ENCODE measurements around the gene EVI5.
"Not testable (repeated sequence)": the region's sequence is repeated elsewhere in the genome, so short reads cannot be mapped to it uniquely, and the experiment has no call there.

The EVI5 gene

DNA sequence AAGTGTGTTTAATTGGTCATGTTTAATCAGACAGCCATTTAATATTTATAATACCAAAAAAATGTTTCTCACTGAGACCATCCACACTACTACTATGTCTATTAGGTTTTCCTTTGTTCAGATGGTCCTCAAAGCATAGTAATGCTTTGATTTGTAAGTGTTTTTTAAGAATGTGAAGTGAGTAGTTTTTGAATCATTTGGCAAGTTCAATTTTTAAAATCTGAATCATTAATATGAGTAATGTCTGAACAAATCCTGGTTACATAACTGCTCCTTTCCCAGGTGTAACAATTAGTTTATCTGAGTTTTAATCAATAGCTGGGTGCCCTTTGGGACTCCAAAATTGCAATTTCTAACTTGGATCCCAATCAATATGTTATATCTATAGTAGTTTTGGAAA lies 23.5 kb upstream of the EVI5 start:
- H3K9me3 Mint-ChIP-seq = peaks cover 2% of the 10 kb centered on the region
- ATAC-seq (ENCODE audit: low read depth) (no peak), DNase-seq (ENCODE audit: low spot score in 2 of 2) (no peak)
- no peak overlapping the region for H3K4me3 Mint-ChIP-seq
- H3K4me1 Mint-ChIP-seq = peaks cover 4% of the 10 kb centered on the region
- H3K36me3 Mint-ChIP-seq = no peaks in the 10 kb centered on the region
- no peak overlapping the region for H3K27ac Mint-ChIP-seq
- H3K27me3 Mint-ChIP-seq = no peaks in the 10 kb centered on the region

DNA sequence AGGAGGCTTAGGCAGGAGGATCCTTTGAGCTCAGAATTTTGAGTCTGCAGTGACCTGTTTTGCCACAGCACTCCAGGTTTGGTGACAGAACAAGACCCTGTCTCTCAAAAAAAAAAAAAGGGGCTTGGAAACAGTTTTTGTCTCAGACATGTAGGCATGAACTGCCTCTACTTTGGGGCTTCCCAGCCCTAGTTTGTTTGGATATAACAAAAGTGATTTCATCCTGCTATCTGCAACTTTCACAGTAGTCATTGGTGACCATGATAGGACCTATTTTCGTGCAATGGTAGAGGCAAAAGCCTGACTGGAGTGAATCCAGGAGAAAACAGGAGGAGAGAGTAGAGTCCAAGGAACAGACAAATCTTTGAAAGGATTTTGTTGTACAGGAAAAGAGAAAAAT lies 20.3 kb upstream of the EVI5 start:
- H3K36me3 Mint-ChIP-seq = no peaks in the 10 kb centered on the region
- peaks cover 6% of the 10 kb centered on the region for H3K4me1 Mint-ChIP-seq
- no peaks in the 10 kb centered on the region for H3K27me3 Mint-ChIP-seq
- no peak overlapping the region for H3K27ac Mint-ChIP-seq
- ATAC-seq (ENCODE audit: low read depth) (no peak), DNase-seq (ENCODE audit: low spot score in 2 of 2) (no peak)
- no peak overlapping the region for H3K4me3 Mint-ChIP-seq
- H3K9me3 Mint-ChIP-seq = peaks cover 2% of the 10 kb centered on the region

DNA sequence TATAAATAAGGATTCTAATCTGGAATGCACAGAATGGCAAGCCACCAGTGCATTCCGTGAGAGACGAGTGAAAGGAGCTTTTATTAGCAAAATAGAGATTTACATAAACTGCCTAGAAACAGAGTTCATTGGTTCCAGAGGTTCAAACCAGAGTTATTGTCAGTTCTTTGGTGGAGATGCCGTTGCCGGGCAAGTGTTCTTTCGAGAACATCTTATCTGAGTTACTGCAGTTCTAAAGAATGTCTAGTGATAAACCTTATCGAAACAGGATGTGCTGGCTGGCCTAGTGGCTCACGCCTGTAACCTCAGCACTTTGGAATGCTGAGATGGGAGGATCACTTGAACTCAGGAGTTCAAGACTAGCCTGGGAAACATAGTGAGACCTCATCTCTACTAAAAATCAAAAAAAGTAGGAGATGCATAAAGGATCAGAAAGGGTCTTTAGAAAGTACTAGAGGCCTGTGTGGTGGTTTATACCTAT lies 19.9 kb upstream of the EVI5 start:
- no peak overlapping the region for H3K27ac Mint-ChIP-seq
- peaks cover 2% of the 10 kb centered on the region for H3K9me3 Mint-ChIP-seq
- peak in 1 of 2 donors; percentile 20 for DNase-seq (ENCODE audit: low spot score in 2 of 2)
- H3K36me3 Mint-ChIP-seq = no peaks in the 10 kb centered on the region
- no peak overlapping the region for H3K4me3 Mint-ChIP-seq
- ATAC-seq (ENCODE audit: low read depth) = peak; percentile 97
- H3K27me3 Mint-ChIP-seq = no peaks in the 10 kb centered on the region
- H3K4me1 Mint-ChIP-seq = peaks cover 6% of the 10 kb centered on the region

DNA sequence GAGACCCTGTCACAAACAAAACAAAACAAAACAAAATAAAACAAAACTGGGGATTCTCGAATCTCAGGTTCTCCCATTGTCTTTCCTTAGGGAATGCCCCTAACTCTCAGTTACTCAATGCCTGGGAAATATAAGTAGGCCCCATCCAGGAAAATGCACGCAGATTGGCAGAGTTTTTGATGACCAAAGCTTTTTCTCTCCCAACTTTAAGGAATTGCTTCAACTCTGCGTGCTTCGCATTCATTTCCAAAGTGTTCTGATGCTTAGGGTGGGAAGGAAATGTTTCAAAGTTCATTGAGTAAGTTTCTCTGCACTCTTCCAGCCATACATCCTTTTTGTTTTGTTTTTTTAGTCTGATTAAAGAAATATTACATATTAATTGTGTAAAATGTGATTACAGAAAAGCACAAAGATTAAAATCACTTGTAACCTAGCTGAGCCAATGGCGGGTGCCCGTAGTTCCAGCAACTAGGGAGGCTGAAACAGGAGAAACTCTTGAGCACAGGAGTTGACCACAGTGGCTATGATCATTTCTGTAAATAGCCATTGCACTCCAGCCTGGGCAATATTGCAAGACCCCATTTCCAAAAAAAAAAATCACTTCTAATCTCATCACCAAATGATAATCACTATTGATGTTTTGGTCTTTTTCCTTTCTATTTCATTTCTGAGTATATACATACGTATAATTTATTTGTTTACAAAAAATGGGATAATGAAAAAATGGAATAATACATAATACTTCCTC lies 18.4 kb upstream of the EVI5 start:
- Mint-ChIP-seq H3K27me3 (no peaks in the 10 kb centered on the region), H3K4me3 (no peak overlapping the region), H3K9me3 (peaks cover 2% of the 10 kb centered on the region), H3K27ac (no peak overlapping the region), H3K36me3 (no peaks in the 10 kb centered on the region), H3K4me1 (peaks cover 6% of the 10 kb centered on the region)
- DNase-seq (ENCODE audit: low spot score in 2 of 2) (no peak), ATAC-seq (ENCODE audit: low read depth) (no peak)

DNA sequence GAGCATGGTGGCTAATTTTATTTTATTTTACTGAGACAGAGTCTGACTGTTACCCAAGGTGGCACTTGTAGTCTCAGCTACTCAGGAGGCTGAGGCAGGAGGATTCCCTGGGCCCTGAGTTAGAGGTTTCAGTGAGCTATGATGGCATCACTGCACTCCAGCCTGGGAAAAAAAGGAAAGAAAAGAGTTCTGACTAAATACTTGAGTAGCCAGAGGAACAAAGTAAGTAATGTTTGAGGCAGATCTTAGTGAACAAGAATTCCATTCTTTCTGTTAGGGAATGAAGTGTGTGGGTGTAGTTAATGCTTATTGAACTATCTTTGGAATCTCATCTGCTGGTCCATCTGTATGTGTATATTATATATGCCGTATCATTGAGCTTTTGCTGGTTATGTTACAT lies 13.1 kb upstream of the EVI5 start:
- no peak for DNase-seq (ENCODE audit: low spot score in 2 of 2)
- peaks cover 2% of the 10 kb centered on the region for H3K4me1 Mint-ChIP-seq
- no peak overlapping the region for H3K27ac Mint-ChIP-seq
- H3K4me3 Mint-ChIP-seq = no peak overlapping the region
- no peaks in the 10 kb centered on the region for H3K9me3 Mint-ChIP-seq
- no peaks in the 10 kb centered on the region for H3K36me3 Mint-ChIP-seq
- H3K27me3 Mint-ChIP-seq = peaks cover 5% of the 10 kb centered on the region
- no peak for ATAC-seq (ENCODE audit: low read depth)

DNA sequence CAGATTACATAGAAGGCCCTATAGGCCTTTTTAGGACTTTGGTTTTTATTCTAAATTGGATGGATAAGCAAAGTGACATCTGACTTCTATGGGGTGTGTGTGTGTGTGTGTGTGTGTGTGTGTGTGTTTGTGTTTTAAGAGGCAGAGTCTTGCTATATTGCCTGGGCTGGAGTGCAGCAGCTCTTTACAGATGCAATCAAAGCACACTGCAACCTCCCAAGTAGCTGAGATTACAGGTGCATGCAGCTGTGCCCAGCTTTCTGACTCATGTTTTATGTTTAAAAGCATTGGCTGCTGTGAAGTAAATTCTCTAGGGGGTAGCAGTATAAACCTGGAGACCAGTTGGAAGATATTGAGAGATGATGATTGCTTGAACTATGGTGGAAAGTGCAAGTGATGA lies 12.4 kb upstream of the EVI5 start:
- H3K27me3 Mint-ChIP-seq = peaks cover 6% of the 10 kb centered on the region
- ATAC-seq (ENCODE audit: low read depth) (no peak), DNase-seq (ENCODE audit: low spot score in 2 of 2) (no peak)
- H3K4me3 Mint-ChIP-seq = no peak overlapping the region
- H3K4me1 Mint-ChIP-seq = peaks cover 2% of the 10 kb centered on the region
- H3K36me3 Mint-ChIP-seq = no peaks in the 10 kb centered on the region
- no peaks in the 10 kb centered on the region for H3K9me3 Mint-ChIP-seq
- no peak overlapping the region for H3K27ac Mint-ChIP-seq

DNA sequence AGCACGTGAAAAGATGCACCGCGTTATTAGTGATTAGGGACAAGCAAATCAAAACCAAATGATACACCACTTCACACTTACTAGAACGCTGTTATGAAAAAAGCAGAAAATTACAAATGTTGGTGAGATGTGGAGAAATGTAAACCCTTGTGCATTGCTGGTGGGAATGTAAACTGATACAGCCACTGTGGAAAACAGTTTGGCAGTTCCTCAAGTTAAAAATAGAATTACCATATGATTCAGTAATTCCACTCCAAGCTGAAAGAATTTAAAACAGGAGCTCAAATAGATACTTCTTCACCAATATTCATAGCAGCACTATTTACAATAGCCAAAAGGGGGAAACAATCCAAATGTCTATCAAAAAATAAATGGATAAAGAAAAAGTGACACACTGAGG lies 10.3 kb upstream of the EVI5 start:
- no peak overlapping the region for H3K4me3 Mint-ChIP-seq
- no peak overlapping the region for H3K27ac Mint-ChIP-seq
- DNase-seq (ENCODE audit: low spot score in 2 of 2) (no peak), ATAC-seq (ENCODE audit: low read depth) (no peak)
- H3K9me3 Mint-ChIP-seq = no peaks in the 10 kb centered on the region
- peaks cover 6% of the 10 kb centered on the region for H3K27me3 Mint-ChIP-seq
- no peaks in the 10 kb centered on the region for H3K36me3 Mint-ChIP-seq
- no peaks in the 10 kb centered on the region for H3K4me1 Mint-ChIP-seq

DNA sequence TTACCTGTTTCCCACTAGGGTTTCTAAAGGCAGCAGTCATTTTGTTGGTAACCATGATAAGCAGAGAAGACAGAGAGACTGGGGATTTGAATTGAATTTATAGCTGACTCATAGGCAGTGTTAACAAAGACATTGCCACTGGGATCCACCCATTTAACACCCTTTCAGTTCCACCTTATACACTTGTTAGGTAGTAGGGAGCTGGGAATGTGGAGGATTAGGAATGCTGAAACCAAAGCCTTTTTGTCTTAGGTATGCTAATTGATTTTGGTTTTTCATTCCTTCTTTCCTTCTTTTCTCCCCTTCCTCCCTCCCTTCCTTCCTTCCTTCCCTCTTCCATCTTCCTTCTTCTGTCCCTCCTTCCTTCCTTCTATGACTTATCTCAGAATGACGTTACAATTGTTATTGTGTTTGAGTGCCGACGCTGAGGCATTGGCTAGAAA lies 7.5 kb upstream of the EVI5 start:
- Mint-ChIP-seq H3K27me3 (peaks cover 6% of the 10 kb centered on the region), H3K4me1 (no peaks in the 10 kb centered on the region), H3K36me3 (no peaks in the 10 kb centered on the region), H3K4me3 (no peak overlapping the region), H3K27ac (no peak overlapping the region), H3K9me3 (no peaks in the 10 kb centered on the region)
- no peak for ATAC-seq (ENCODE audit: low read depth)
- DNase-seq (ENCODE audit: low spot score in 2 of 2) = no peak

DNA sequence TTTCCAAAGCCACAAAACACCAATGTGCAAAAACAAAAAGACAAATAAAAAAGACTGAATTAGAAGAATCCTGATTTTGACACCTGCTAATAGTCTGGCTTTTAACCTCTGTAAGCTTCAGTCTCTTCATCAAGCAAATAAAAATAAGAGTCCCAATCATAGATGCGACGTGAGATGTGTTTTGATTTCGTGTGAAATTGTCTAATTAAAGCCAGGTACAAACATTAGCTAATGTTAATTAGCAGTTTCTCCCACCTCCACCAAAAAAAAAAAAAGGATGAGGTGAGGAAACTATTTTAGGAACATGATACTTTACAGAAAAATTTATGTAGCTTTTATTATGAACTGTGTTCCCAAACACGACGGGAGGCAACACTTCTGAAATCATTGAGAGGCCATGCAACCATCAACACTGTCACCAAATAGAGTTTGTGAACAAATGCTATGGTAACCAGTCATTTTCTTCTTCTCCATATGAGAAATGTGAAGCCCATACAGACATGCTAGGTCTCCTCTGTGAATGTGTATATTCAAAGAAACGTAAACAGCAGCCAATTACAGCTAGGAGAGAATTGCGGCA lies 6.7 kb upstream of the EVI5 start:
- Mint-ChIP-seq H3K4me1 (no peaks in the 10 kb centered on the region), H3K36me3 (no peaks in the 10 kb centered on the region), H3K27me3 (peaks cover 4% of the 10 kb centered on the region), H3K9me3 (no peaks in the 10 kb centered on the region), H3K27ac (no peak overlapping the region), H3K4me3 (no peak overlapping the region)
- no peak for ATAC-seq (ENCODE audit: low read depth)
- no peak for DNase-seq (ENCODE audit: low spot score in 2 of 2)

DNA sequence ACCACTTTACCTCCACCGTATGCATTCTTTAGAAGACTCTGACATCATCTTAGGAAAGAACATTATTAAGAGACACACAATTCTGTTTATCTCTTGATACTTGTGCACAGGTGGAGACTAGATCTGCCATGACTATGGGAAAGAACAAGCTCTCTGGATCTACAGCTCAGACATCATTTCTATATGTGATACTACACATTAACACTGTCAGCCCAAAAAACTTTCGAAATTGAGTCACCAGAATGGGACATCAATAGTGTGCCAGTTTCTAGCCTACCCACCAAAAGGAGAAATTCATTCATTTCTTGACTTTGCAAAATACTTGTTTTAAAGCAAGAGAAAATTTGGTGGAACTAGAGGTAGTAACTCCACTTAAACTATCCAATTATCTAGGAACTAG lies 6.0 kb upstream of the EVI5 start:
- H3K27ac Mint-ChIP-seq = no peak overlapping the region
- no peak for DNase-seq (ENCODE audit: low spot score in 2 of 2)
- H3K4me1 Mint-ChIP-seq = no peaks in the 10 kb centered on the region
- peaks cover 4% of the 10 kb centered on the region for H3K27me3 Mint-ChIP-seq
- H3K9me3 Mint-ChIP-seq = no peaks in the 10 kb centered on the region
- ATAC-seq (ENCODE audit: low read depth) = no peak
- no peak overlapping the region for H3K4me3 Mint-ChIP-seq
- no peaks in the 10 kb centered on the region for H3K36me3 Mint-ChIP-seq

DNA sequence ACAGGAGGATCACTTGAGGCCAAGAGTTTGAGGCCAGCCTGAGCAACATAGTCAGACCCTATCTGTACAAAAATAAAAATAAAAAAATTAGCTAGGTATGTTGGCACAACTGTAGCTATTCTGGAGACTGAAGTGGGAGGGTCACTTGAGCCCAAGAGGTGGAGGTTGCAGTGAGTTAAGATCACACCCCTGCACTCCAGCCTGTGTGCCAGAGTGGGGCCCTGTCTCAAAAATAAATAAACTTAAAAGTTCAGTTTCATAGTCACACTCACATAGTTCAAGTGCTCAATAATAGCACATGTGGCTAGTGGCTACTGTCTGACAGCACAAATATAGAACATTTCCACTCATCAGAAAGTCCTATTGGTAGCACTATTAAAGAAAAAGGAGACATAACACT lies 5.2 kb upstream of the EVI5 start:
- peaks cover 2% of the 10 kb centered on the region for H3K4me1 Mint-ChIP-seq
- no peak overlapping the region for H3K4me3 Mint-ChIP-seq
- H3K36me3 Mint-ChIP-seq = no peaks in the 10 kb centered on the region
- H3K27ac Mint-ChIP-seq = no peak overlapping the region
- ATAC-seq (ENCODE audit: low read depth) (no peak), DNase-seq (ENCODE audit: low spot score in 2 of 2) (no peak)
- H3K9me3 Mint-ChIP-seq = no peaks in the 10 kb centered on the region
- peaks cover 4% of the 10 kb centered on the region for H3K27me3 Mint-ChIP-seq

DNA sequence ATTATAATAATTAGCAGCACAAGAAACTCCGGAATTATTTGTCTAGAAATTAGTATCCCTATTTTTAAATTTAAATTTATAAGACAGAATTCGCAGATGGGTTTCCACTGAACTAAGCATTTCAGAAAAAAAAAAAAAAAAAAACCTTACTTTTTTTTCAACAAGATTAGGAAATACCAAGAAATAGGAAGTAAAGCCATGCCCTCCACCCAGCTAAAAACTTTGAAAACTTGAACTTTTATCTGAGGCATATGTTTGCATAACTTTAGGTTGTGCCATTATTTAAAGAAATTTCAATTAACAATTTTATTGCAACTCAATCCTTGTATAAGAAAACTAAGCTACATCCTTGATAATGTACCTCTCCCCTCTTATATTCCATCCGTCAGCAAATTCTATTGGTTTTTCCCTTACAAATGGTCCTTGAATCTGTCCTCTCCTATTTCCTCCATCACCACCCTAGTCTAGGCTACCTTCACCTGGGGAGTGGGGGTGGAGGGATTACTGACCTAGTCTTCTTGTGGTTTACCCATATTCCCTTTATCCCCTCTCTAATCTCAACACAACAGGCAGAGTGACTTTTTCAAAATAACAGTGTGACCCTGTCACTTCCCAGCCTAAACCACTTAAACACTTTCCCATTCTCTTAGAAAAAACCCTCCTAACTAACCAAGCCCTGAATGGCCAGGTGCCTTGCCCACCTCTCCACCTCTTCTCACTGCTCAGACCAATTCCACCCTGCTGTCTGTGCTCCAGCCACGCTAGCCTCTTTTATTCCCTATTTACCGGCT lies 1.4 kb upstream of the EVI5 start:
- ATAC-seq (ENCODE audit: low read depth) = no peak
- H3K4me1 Mint-ChIP-seq = peaks cover 17% of the 10 kb centered on the region
- H3K27ac Mint-ChIP-seq = no peak overlapping the region
- no peaks in the 10 kb centered on the region for H3K9me3 Mint-ChIP-seq
- no peak overlapping the region for H3K4me3 Mint-ChIP-seq
- no peak for DNase-seq (ENCODE audit: low spot score in 2 of 2)
- no peaks in the 10 kb centered on the region for H3K27me3 Mint-ChIP-seq
- H3K36me3 Mint-ChIP-seq = no peaks in the 10 kb centered on the region

DNA sequence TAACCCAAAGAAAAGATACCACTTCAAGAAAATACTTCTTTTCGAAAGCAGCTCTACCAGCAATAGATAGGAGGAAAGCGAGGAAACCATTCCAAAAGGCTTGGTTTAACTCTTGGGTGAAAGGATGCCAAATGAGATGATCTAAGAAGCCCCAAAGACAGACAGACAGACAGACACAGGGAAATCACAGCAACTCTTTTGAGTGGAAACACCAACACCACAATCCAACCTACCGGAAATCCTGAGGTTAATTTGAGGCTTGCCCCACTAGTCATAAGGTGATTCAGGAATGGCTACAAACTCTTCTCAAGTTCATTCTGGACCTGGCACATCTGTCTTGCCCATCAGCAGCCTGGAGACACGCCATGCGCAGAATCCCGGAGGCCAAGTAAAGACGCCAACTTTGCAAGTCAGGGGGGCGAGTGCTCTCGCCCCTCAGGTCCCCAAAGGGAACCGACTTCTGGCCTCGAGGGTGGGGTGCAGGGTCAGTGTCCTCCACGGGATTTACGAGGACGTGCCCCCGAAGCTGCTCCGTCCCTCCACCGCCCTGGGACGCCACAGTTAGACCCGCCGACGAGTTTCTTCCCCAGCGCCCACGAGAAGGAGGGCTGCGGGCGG lies 778 bp downstream of the EVI5 start:
- H3K4me1 Mint-ChIP-seq = peaks cover 20% of the 10 kb centered on the region
- no peaks in the 10 kb centered on the region for H3K9me3 Mint-ChIP-seq
- peak overlapping the region; percentile 92 for H3K27ac Mint-ChIP-seq
- DNase-seq (ENCODE audit: low spot score in 2 of 2) (peak; percentile 3 to 23), ATAC-seq (ENCODE audit: low read depth) (no peak)
- H3K4me3 Mint-ChIP-seq = peak overlapping the region; percentile 82
- H3K36me3 Mint-ChIP-seq = peaks cover 5% of the 10 kb centered on the region
- no peaks in the 10 kb centered on the region for H3K27me3 Mint-ChIP-seq

DNA sequence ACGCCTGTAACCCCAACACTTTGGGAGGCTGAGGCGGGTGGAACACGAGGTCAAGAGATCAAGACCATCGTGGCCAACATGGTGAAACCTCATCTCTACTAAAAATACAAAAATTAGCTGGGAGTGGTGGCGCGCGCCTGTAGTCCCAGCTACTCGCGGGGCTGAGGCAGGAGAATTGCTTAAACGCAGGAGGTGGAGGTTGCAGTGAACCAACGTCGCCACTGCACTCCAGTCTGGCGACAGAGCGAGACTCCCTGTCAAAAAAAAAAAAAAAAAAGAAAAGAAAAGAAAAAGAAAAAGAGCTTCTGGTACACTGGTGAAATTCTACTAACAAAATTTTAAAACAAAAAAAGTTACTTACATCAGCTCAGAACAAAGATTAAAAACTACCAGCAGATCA lies 1.4 kb downstream of the EVI5 start:
- H3K4me1 Mint-ChIP-seq = peaks cover 21% of the 10 kb centered on the region
- ATAC-seq (ENCODE audit: low read depth); H3K36me3 Mint-ChIP-seq; H3K9me3 Mint-ChIP-seq; H3K27me3 Mint-ChIP-seq; DNase-seq (ENCODE audit: low spot score in 2 of 2): not testable (repeated sequence)
- peak overlapping the region; percentile 92 for H3K27ac Mint-ChIP-seq
- H3K4me3 Mint-ChIP-seq = peak overlapping the region; percentile 82

All from memory B cell (primary cell).